ENCODE measurements around the gene AMN. TPM values are rescaled to one million over a fixed set of nuclear protein-coding genes. Genes with fewer than 3 reads are reported as not detected.
A peak's percentile ranks its signal among the peaks of the same experiment; 100 is the strongest.
"Not testable (repeated sequence)": the region's sequence is repeated elsewhere in the genome, so short reads cannot be mapped to it uniquely, and the experiment has no call there.

AMN gene
- total and polyA plus RNA-seq, 7 donors = 42.0 to 78.1 (median 43.0) TPM; not detected in 4

DNA sequence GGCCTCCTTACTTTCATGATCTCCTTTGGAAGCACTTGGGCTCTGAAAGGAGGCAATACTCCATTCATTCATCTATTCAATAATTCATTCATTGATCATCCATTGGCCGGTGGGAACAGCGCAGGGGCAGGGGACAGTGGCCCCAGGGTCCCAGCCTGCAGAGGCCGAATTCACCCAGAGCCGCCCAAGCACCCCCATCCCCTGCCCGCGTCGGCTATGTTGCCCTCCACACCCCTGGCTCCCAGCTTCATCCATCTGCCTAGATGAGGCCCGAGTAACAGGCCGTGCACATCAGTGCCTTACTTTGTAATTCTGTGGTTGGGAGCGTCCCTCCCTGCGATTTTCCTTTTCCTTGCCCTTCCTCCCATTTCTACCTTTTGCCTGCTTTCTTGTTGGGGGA, 3.2 kb downstream of the AMN start:
- H3K27ac ChIP-seq = no peak overlapping the region
- intact Hi-C loops (cut with DNase I) = no loop called here
- H3K36me3 ChIP-seq = no peaks in the 10 kb centered on the region
- WGBS, 2 donors = 88 to 89% methylated on average over 11 of the region's 11 CpGs
- no peak for TF ChIP-seq POLR2AphosphoS5 (IDR thresholded peaks at IDR 0.05)
- TF ChIP-seq, protein P1, sequence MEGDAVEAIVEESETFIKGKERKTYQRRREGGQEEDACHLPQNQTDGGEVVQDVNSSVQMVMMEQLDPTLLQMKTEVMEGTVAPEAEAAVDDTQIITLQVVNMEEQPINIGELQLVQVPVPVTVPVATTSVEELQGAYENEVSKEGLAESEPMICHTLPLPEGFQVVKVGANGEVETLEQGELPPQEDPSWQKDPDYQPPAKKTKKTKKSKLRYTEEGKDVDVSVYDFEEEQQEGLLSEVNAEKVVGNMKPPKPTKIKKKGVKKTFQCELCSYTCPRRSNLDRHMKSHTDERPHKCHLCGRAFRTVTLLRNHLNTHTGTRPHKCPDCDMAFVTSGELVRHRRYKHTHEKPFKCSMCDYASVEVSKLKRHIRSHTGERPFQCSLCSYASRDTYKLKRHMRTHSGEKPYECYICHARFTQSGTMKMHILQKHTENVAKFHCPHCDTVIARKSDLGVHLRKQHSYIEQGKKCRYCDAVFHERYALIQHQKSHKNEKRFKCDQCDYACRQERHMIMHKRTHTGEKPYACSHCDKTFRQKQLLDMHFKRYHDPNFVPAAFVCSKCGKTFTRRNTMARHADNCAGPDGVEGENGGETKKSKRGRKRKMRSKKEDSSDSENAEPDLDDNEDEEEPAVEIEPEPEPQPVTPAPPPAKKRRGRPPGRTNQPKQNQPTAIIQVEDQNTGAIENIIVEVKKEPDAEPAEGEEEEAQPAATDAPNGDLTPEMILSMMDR (IDR thresholded peaks at IDR 0.05) = no peak
- no peak for TF ChIP-seq EP300 (IDR thresholded peaks at IDR 0.05)
- H3K4me3 ChIP-seq = no peak overlapping the region
- peaks cover 0 to 41% (median 38%) of the 10 kb centered on the region in 4 donors for H3K4me1 ChIP-seq
- H3K9me3 ChIP-seq = no peaks in the 10 kb centered on the region
- DNase-seq = no peak
- H3K27me3 ChIP-seq = peaks cover 49 to 81% (median 66%) of the 10 kb centered on the region in 3 donors

DNA sequence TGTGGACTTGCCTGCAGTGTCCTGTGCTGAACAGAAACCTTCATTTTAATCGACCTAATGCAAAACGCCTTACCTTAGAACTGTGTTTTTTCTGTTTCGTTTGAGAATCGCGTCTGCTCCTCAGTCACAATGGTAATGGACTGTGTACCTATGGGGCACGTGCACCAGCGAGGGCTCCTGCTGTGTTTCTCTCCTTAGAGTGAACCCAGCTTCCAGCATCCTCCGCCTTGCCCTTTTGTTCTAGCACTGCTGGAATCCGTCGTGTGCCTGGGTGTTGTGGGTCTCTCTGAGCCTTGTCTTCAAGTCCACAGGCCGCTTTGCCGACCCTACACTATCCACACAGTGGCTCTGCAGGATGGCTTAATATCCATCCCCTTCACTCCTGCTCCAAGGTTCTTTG, 3.6 kb downstream of the AMN start:
- H3K4me3 ChIP-seq = no peak overlapping the region
- no peak overlapping the region for H3K27ac ChIP-seq
- H3K27me3 ChIP-seq = peaks cover 49 to 85% (median 70%) of the 10 kb centered on the region in 3 donors
- H3K9me3 ChIP-seq = no peaks in the 10 kb centered on the region
- no peaks in the 10 kb centered on the region for H3K36me3 ChIP-seq
- TF ChIP-seq EP300 (IDR thresholded peaks at IDR 0.05) = no peak
- TF ChIP-seq, protein P1 (IDR thresholded peaks at IDR 0.05) = no peak
- TF ChIP-seq POLR2A (IDR thresholded peaks at IDR 0.05) = no peak
- no peak for TF ChIP-seq POLR2AphosphoS5 (IDR thresholded peaks at IDR 0.05)
- H3K4me1 ChIP-seq = peaks cover 0 to 43% (median 41%) of the 10 kb centered on the region in 4 donors
- 80 to 89% methylated on average over 12 of the region's 12 CpGs for WGBS, 2 donors
- no peak for DNase-seq
- intact Hi-C loops (cut with DNase I) = no loop called here

DNA sequence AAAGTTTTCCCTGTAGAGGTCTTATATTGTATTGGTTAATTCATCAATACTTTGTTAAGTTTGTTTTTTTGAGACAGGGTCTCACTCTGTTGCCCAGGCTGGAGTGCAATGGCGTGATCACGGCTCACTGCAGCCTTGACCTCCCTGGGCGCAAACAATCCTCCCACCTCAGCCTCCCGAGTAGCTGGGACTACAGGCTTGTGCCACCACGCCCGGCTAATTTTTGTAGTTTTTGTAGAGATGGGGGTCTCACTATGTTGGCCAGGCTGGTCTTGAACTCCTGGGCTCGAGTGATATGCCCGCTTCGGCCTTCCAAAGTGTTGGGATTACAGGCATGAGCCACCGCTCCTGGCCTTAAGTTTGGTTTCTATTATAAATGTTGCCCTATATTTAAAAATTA, 4.4 kb downstream of the AMN start:
- H3K4me3 ChIP-seq; H3K36me3 ChIP-seq; H3K27ac ChIP-seq; H3K9me3 ChIP-seq; DNase-seq; intact Hi-C loops (cut with DNase I): not testable (repeated sequence)
- Histone ChIP-seq H3K4me1 (peaks cover 0 to 43% (median 41%) of the 10 kb centered on the region in 4 donors), H3K27me3 (peaks cover 49 to 86% (median 70%) of the 10 kb centered on the region in 3 donors)
- WGBS, 2 donors = 65 to 92% methylated on average over 10 of the region's 10 CpGs

DNA sequence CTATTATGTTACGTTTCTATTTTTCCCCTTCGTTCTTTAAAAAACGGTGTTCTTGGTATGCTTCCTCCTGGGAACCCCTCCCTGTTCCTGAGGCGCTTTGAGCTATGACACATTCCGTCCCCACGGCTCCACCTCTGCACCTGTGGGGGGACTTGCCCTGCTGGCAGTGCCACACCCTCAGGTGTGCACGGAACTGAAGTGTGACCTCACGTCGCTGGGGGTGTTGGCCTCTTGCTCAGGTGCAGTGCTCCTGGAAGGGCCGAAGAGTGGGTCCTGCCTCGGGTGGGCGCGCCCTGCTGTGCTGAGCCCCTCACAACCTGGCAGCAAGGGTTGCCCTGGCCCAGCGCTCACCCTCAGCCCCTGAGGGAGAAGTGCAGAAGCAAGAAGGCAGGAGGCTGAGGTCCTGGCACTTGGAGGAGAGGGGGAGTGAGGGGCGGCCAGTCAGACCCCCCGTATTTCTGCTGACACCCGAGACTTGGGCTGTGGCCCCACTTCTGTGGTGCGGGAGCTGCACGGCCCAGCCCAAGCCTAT, 4.9 kb downstream of the AMN start:
- no peak for DNase-seq
- WGBS, 2 donors = 15 to 44% methylated on average over 19 of the region's 19 CpGs
- intact Hi-C loops (cut with DNase I) = no loop called here
- Histone ChIP-seq H3K4me1 (peaks cover 0 to 43% (median 41%) of the 10 kb centered on the region in 4 donors), H3K36me3 (peaks cover 0 to 10% (median 3%) of the 10 kb centered on the region in 4 donors), H3K4me3 (no peak overlapping the region), H3K27ac (peak overlapping the region in 1 of 4 donors; percentile 33), H3K9me3 (no peaks in the 10 kb centered on the region), H3K27me3 (peaks cover 49 to 82% (median 70%) of the 10 kb centered on the region in 3 donors)
- TF ChIP-seq POLR2A (IDR thresholded peaks at IDR 0.05) (peak in 1 of 2 donors; percentile 72), POLR2AphosphoS5 (IDR thresholded peaks at IDR 0.05) (peak in 1 of 4 donors; percentile 44)
- TF ChIP-seq, protein P1 (IDR thresholded peaks at IDR 0.05) = no peak

DNA sequence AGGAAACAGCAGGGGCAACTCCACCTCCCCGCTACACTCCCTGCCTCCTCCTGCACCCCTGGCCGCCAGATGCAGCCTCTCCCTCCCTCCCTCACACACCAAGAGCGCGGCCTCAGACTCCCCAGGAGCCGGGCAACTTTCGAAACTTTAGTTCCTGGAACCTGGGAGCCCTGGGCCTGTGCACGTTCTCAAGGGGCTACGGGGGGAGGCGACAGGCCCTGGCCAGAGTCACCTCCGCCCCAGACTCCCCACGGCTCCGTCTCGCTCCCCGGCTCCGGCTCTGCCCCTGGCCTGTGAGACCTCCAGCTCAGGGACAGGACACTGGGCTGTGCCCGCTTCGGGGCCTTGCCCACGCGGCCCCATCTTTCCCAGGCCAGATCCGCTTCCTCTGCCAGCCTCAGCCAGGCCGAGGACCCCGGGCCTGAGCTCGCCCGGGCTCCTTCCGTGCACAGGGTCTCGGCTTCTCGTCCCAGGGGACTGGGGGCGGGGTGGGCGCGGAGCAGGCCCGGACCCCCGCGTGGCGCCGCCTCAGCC, 5.5 kb downstream of the AMN start:
- Histone ChIP-seq H3K36me3 (peaks cover 0 to 15% (median 4%) of the 10 kb centered on the region in 4 donors), H3K27ac (peak overlapping the region in 1 of 4 donors; percentile 33), H3K27me3 (peaks cover 44 to 77% (median 66%) of the 10 kb centered on the region in 3 donors), H3K9me3 (no peaks in the 10 kb centered on the region), H3K4me3 (peak overlapping the region; percentile 9 to 45 (median 36)), H3K4me1 (peaks cover 0 to 39% (median 36%) of the 10 kb centered on the region in 4 donors)
- intact Hi-C loops (cut with DNase I) = no loop called here
- DNase-seq = no peak
- no peak for TF ChIP-seq EP300 (IDR thresholded peaks at IDR 0.05)
- TF ChIP-seq POLR2A (IDR thresholded peaks at IDR 0.05) = no peak
- TF ChIP-seq, protein P1 (IDR thresholded peaks at IDR 0.05) = no peak
- TF ChIP-seq POLR2AphosphoS5 (IDR thresholded peaks at IDR 0.05) = no peak
- 4 to 10% methylated on average over 35 of the region's 35 CpGs for WGBS, 2 donors
